Thoracic aorta (tissue), 2 donors: Measurements from ENCODE around the gene EIF4EBP2. TPM values are rescaled to one million over a fixed set of nuclear protein-coding genes. Genes with fewer than 3 reads are reported as not detected.

ENCODE experiments used
- ATAC-seq: fragments of 150-250 bp; one replicate; pipeline ENCODE4 v1.8.0; 2017; ENCODE audit warnings: low read depth; ENCODE audit not compliant: insufficient number of reproducible peaks, low FRiP score
- DNase-seq: peaks from one replicate; pipeline ENCODE4 v3.0.0-alpha.2; 2020; ENCODE audit warnings: low spot score
- H3K27ac ChIP-seq, 2 donors: fragments of 200-600 bp; sonication (generic); 1 replicate in 1 of 2; 2 replicates in 1 of 2; pipeline ENCODE4 v1.5.1; 2016; ENCODE audit warnings: mild to moderate bottlenecking in 2 of 2, moderate library complexity in 2 of 2
- H3K27me3 ChIP-seq: fragments of 200-600 bp; sonication (generic); replicated peaks from 2 replicates; pipeline ENCODE4 v1.6.0; 2016; ENCODE audit warnings: mild to moderate bottlenecking; ENCODE audit not compliant: insufficient read depth
- H3K36me3 ChIP-seq: fragments of 200-600 bp; sonication (generic); one replicate; pipeline ENCODE4 v1.5.1; 2016
- H3K4me1 ChIP-seq, 2 donors: fragments of 200-600 bp; sonication (generic); 1 replicate in 1 of 2; 2 replicates in 1 of 2; pipeline versions ENCODE4 v1.5.1 to v1.6.0; 2016; ENCODE audit warnings: low read depth in 2 of 2, mild to moderate bottlenecking in 1 of 2; ENCODE audit not compliant: control insufficient read depth in 1 of 2
- H3K4me3 ChIP-seq: fragments of 200-600 bp; sonication (generic); 2 replicates; pipeline ENCODE4 v1.5.1; 2016; ENCODE audit warnings: mild to moderate bottlenecking
- H3K9me3 ChIP-seq: fragments of 200-600 bp; sonication (generic); 2 replicates; pipeline ENCODE4 v1.5.1; 2016
- CTCF ChIP-seq: fragments of 200-600 bp; sonication (generic); IDR thresholded peaks from one replicate; pipeline ENCODE4 v1.5.1; 2019; ENCODE audit warnings: antibody characterized with exemption
- total RNA-seq, 2 donors: library from RNA; depleted of rRNA; stranded (reverse); fragments of >200 nt; gene quantifications; one replicate each; pipeline versions ENCODE4 v1.1.0 to v1.2.3, GENCODE V29; 2016

EIF4EBP2 gene
- total RNA-seq, 2 donors from 2014 or later = 52.8 to 60.0 TPM

DNA sequence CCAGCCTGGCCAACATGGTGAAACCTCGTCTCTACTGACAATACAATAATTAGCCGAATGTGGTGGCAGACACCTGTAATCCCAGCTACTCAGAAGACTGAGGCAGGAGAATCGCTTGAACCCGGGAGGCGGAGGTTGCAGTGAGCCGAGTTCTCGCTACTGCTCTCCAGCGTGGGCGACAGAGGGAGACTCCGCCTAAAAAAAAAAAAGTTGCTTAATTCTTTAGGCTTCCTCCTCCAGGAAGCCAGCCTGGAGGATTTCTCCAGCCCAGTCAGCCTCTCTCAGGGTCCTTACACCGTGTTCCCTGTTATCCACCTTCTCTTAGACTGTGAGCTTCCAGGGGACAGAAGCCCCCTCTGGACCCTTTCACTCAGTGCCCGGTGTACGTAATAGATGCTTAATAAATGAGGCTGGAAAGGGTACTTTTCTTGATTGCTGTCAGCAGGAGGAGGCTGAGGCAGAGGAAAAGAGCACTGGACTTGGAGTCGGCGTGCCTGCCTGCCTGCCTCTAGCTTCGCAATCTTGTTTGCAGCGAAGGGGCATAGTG is 53.9 kb downstream of the EIF4EBP2 start:
- no peak for TF ChIP-seq CTCF
- ATAC-seq = no peak
- Histone ChIP-seq H3K4me3 (peak overlapping the region; percentile 70), H3K36me3 (no peaks in the 10 kb centered on the region), H3K27ac (peak overlapping the region in 1 of 2 donors; percentile 80), H3K9me3 (no peaks in the 10 kb centered on the region), H3K4me1 (peaks cover 16 to 31% of the 10 kb centered on the region in 2 donors), H3K27me3 (no peaks in the 10 kb centered on the region)
- DNase-seq = no peak

DNA sequence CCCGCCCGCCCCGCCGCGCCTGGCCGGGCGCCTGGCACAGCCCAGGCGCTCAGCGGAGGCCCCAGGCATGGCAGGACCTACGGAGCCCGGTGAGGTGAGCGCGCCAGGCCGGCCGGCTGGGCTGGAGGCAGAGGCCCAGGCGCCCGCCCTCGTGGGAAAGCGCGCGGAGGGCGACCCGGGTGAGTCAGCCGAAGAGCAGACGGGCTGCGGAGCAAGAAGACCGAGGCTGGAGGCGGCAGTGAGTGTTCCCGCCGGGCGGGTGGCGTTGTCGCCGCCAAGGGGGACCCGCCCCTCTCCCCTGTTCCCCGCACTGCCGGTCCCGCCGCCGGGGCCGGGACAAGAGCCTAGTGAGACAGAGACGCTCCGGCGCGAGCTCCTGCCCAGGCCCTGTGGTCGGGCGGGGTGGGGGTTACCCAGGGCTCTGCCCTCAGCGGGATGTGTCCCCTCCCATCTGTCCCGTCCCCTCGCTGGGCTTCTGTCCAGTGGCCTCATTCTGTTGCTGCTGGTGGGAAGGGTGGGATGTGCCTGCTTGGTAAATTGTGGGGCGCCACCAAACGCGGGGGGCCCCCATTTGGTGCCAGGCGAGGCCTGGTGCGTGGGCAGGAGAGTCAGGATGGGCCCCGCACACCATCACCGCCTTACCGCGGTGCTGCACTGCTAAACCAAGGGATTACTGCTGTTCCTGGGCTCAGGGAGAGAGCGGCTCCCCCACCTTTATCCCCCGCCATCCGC is 54.5 kb downstream of the EIF4EBP2 start:
- peak; percentile 42 for TF ChIP-seq CTCF
- Histone ChIP-seq H3K36me3 (no peaks in the 10 kb centered on the region), H3K27ac (peak overlapping the region; percentile 56 to 80), H3K27me3 (no peaks in the 10 kb centered on the region), H3K4me1 (peaks cover 16 to 35% of the 10 kb centered on the region in 2 donors), H3K4me3 (peak overlapping the region; percentile 70), H3K9me3 (no peaks in the 10 kb centered on the region)
- ATAC-seq (peak; percentile 70), DNase-seq (peak; percentile 56)

GRCh38 chr10:70459061-70459773 is 55.3 kb downstream of the EIF4EBP2 start:
- H3K27ac ChIP-seq = peak overlapping the region; percentile 38 to 80
- H3K4me3 ChIP-seq = peak overlapping the region; percentile 70
- no peak for TF ChIP-seq CTCF
- DNase-seq = no peak
- ATAC-seq = no peak
- H3K4me1 ChIP-seq = peaks cover 16 to 35% of the 10 kb centered on the region in 2 donors
- no peaks in the 10 kb centered on the region for H3K36me3 ChIP-seq
- H3K27me3 ChIP-seq = no peaks in the 10 kb centered on the region
- no peaks in the 10 kb centered on the region for H3K9me3 ChIP-seq

GRCh38 chr10:70459774-70460490 is 56.0 kb downstream of the EIF4EBP2 start:
- no peak for TF ChIP-seq CTCF
- H3K4me3 ChIP-seq = no peak overlapping the region
- H3K36me3 ChIP-seq = no peaks in the 10 kb centered on the region
- no peaks in the 10 kb centered on the region for H3K27me3 ChIP-seq
- peak overlapping the region in 1 of 2 donors; percentile 38 for H3K27ac ChIP-seq
- peaks cover 16 to 35% of the 10 kb centered on the region in 2 donors for H3K4me1 ChIP-seq
- ATAC-seq (no peak), DNase-seq (no peak)
- H3K9me3 ChIP-seq = no peaks in the 10 kb centered on the region
